GM21737 (cell line): ENCODE results near the gene RNF146.
A peak's percentile ranks its signal among the peaks of the same experiment; 100 is the strongest.
"Not testable (repeated sequence)": the region's sequence is repeated elsewhere in the genome, so short reads cannot be mapped to it uniquely, and the experiment has no call there.

ENCODE experiments used
- ATAC-seq: cut with Tn5 transposase; IDR thresholded peaks from one replicate; pipeline ENCODE4 v1.9.1; 2021; ENCODE audit warnings: mild to moderate bottlenecking, moderate library complexity; ENCODE audit not compliant: unreplicated experiment

Gene RNF146

GRCh38 chr6:127279815-127280214 is 13.2 kb downstream of the RNF146 start:
- no peak for ATAC-seq

GRCh38 chr6:127282184-127282583 is 15.5 kb downstream of the RNF146 start:
- no peak for ATAC-seq

- ATAC-seq, result no peak
Measured at GRCh38 chr6:127288705-127289104, 22.0 kb downstream of the RNF146 start.

- ATAC-seq, result no peak
Measured at GRCh38 chr6:127289934-127290333, 23.3 kb downstream of the RNF146 start.

GRCh38 chr6:127290391-127291265 is 24.0 kb downstream of the RNF146 start:
- ATAC-seq, result no peak

GRCh38 chr6:127291495-127291894 is 24.8 kb downstream of the RNF146 start:
- ATAC-seq, result peak; percentile 87

- ATAC-seq, result no peak
Measured at GRCh38 chr6:127297502-127298070, 30.9 kb downstream of the RNF146 start.

- ATAC-seq, result no peak
Measured at GRCh38 chr6:127298475-127298874, 31.8 kb downstream of the RNF146 start.

GRCh38 chr6:127299522-127300240 is 33.0 kb downstream of the RNF146 start:
- ATAC-seq, result no peak

- ATAC-seq, result no peak
Measured at GRCh38 chr6:127300411-127300810, 33.7 kb downstream of the RNF146 start.

- ATAC-seq, result no peak
Measured at GRCh38 chr6:127301199-127301700, 34.6 kb downstream of the RNF146 start.

GRCh38 chr6:127302728-127303660 is 36.3 kb downstream of the RNF146 start:
- peak; percentile 69 for ATAC-seq

GRCh38 chr6:127303917-127304316 is 37.3 kb downstream of the RNF146 start:
- no peak for ATAC-seq

GRCh38 chr6:127305741-127306140 is 39.1 kb downstream of the RNF146 start:
- ATAC-seq, result no peak

- no peak for ATAC-seq
Measured at GRCh38 chr6:127317388-127318128, 50.9 kb downstream of the RNF146 start.

GRCh38 chr6:127319686-127320085 is 53.0 kb downstream of the RNF146 start:
- no peak for ATAC-seq

- ATAC-seq, result no peak
Measured at GRCh38 chr6:127328043-127328609, 61.5 kb downstream of the RNF146 start.

GRCh38 chr6:127331256-127331655 is 64.6 kb downstream of the RNF146 start:
- ATAC-seq, result not testable (repeated sequence)

GRCh38 chr6:127332383-127332961 is 65.8 kb downstream of the RNF146 start:
- no peak for ATAC-seq
